Ishikawa (cell line): ENCODE results near the gene SVBP.

Experiments used
- CREB1 ChIP-seq: IDR thresholded peaks from 2 replicates; pipeline ENCODE4 v1.6.1; 2012; ENCODE audit warnings: low read depth
- EGR1 ChIP-seq: IDR thresholded peaks from 2 replicates; pipeline ENCODE4 v1.6.1; 2012
- EP300 ChIP-seq: IDR thresholded peaks from 2 replicates; pipeline ENCODE4 v1.6.1; 2012; ENCODE audit warnings: borderline replicate concordance
- FOXM1 ChIP-seq: IDR thresholded peaks from 2 replicates; pipeline ENCODE4 v1.6.1; 2012; ENCODE audit warnings: low read depth, borderline replicate concordance
- NFIC ChIP-seq: IDR thresholded peaks from 2 replicates; pipeline ENCODE4 v1.6.1; 2012
- RAD21 ChIP-seq: IDR thresholded peaks from 2 replicates; pipeline ENCODE4 v1.6.1; 2012; ENCODE audit warnings: low read depth
- TAF1 ChIP-seq: IDR thresholded peaks from 2 replicates; pipeline ENCODE4 v1.6.1; 2012; ENCODE audit warnings: low read depth, mild to moderate bottlenecking
- TCF12 ChIP-seq: IDR thresholded peaks from 2 replicates; pipeline ENCODE4 v1.6.1; 2012; ENCODE audit warnings: low read depth
- YY1 ChIP-seq: IDR thresholded peaks from 2 replicates; pipeline ENCODE4 v1.6.1; 2012; ENCODE audit warnings: low read depth
- ZBTB7A ChIP-seq: IDR thresholded peaks from 2 replicates; pipeline ENCODE4 v1.6.1; 2012; ENCODE audit warnings: low read depth
- TF ChIP-seq, protein P1 (sequence below): IDR thresholded peaks from 2 replicates; pipeline ENCODE4 v1.6.1; 2012; ENCODE audit warnings: low read depth, mild to moderate bottlenecking
- TF ChIP-seq, protein P2 (sequence below): IDR thresholded peaks from 2 replicates; pipeline ENCODE4 v1.6.1; 2012
- TF ChIP-seq, protein P3 (sequence below): IDR thresholded peaks from 2 replicates; pipeline ENCODE4 v1.6.1; 2012

DNA sequence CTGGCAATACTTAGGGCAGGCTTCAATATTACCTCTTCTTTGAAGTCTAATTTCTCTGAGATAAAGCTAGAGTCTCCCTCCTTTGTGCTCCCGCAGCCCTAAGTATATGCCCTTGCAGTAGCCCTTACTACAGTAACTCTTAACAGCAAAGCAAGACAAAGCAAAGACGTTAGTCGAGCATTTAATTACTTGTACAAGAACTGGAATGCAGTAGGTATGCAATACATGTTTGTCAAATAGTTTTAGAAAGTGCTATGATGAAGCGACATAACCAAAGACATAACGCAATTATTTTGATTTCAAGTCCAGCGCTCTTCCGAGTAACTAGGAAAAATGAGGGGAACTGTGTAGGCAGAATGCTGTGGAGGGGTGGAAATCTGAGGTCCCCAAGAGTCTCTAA, 51.9 kb downstream of the SVBP start:
- TF ChIP-seq FOXM1, result no peak
- no peak for TF ChIP-seq YY1
- no peak for TF ChIP-seq RAD21
- TF ChIP-seq EP300, result no peak
- no peak for TF ChIP-seq TAF1
- TF ChIP-seq CREB1, result no peak
- TF ChIP-seq, protein P1, sequence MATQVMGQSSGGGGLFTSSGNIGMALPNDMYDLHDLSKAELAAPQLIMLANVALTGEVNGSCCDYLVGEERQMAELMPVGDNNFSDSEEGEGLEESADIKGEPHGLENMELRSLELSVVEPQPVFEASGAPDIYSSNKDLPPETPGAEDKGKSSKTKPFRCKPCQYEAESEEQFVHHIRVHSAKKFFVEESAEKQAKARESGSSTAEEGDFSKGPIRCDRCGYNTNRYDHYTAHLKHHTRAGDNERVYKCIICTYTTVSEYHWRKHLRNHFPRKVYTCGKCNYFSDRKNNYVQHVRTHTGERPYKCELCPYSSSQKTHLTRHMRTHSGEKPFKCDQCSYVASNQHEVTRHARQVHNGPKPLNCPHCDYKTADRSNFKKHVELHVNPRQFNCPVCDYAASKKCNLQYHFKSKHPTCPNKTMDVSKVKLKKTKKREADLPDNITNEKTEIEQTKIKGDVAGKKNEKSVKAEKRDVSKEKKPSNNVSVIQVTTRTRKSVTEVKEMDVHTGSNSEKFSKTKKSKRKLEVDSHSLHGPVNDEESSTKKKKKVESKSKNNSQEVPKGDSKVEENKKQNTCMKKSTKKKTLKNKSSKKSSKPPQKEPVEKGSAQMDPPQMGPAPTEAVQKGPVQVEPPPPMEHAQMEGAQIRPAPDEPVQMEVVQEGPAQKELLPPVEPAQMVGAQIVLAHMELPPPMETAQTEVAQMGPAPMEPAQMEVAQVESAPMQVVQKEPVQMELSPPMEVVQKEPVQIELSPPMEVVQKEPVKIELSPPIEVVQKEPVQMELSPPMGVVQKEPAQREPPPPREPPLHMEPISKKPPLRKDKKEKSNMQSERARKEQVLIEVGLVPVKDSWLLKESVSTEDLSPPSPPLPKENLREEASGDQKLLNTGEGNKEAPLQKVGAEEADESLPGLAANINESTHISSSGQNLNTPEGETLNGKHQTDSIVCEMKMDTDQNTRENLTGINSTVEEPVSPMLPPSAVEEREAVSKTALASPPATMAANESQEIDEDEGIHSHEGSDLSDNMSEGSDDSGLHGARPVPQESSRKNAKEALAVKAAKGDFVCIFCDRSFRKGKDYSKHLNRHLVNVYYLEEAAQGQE, result no peak
- no peak for TF ChIP-seq EGR1
- TF ChIP-seq NFIC, result no peak
- TF ChIP-seq, protein P2, sequence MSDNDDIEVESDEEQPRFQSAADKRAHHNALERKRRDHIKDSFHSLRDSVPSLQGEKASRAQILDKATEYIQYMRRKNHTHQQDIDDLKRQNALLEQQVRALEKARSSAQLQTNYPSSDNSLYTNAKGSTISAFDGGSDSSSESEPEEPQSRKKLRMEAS, result no peak
- TF ChIP-seq ZBTB7A, result no peak
- TF ChIP-seq, protein P3, sequence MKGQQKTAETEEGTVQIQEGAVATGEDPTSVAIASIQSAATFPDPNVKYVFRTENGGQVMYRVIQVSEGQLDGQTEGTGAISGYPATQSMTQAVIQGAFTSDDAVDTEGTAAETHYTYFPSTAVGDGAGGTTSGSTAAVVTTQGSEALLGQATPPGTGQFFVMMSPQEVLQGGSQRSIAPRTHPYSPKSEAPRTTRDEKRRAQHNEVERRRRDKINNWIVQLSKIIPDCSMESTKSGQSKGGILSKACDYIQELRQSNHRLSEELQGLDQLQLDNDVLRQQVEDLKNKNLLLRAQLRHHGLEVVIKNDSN, result no peak
- no peak for TF ChIP-seq TCF12
